Measurements from ENCODE around the gene DHRS4.

The DHRS4 gene

GRCh38 chr14:23953464-23954278 lies at the start of gene DHRS4:
Gene DHRS4 (plus strand): TSS chr14:23953770. CDS start chr14:23953789, 19 bp downstream.
- peak; percentile 84 for DNase-seq

- DNase-seq = no peak
These were observed 43.3 kb upstream of the DHRS4 start for GRCh38 chr14:23910101-23910875.

- DNase-seq = no peak
These were observed 42.7 kb upstream of the DHRS4 start for GRCh38 chr14:23910876-23911210.

GRCh38 chr14:23915559-23915958 lies 38.0 kb upstream of the DHRS4 start:
- DNase-seq = no peak

GRCh38 chr14:23916004-23916403 lies 37.6 kb upstream of the DHRS4 start:
- no peak for DNase-seq

GRCh38 chr14:23916446-23916845 lies 37.1 kb upstream of the DHRS4 start:
- DNase-seq = no peak

- DNase-seq = no peak
These were observed 31.0 kb upstream of the DHRS4 start for GRCh38 chr14:23922545-23922944.

GRCh38 chr14:23925523-23926075 lies 28.0 kb upstream of the DHRS4 start:
- DNase-seq = no peak

GRCh38 chr14:23926543-23926942 lies 27.0 kb upstream of the DHRS4 start:
- DNase-seq = no peak

- DNase-seq = no peak
These were observed 24.4 kb upstream of the DHRS4 start for GRCh38 chr14:23929136-23929535.

GRCh38 chr14:23929822-23930294 lies 23.7 kb upstream of the DHRS4 start:
- peak; percentile 57 for DNase-seq

- no peak for DNase-seq
These were observed 22.8 kb upstream of the DHRS4 start for GRCh38 chr14:23930742-23931141.

GRCh38 chr14:23931721-23932289 lies 21.8 kb upstream of the DHRS4 start:
- DNase-seq = no peak

- no peak for DNase-seq
These were observed 20.9 kb upstream of the DHRS4 start for GRCh38 chr14:23932639-23933038.

- no peak for DNase-seq
These were observed 20.3 kb upstream of the DHRS4 start for GRCh38 chr14:23933108-23933741.

- DNase-seq = no peak
These were observed 19.8 kb upstream of the DHRS4 start for GRCh38 chr14:23933742-23934128.

- no peak for DNase-seq
These were observed 18.4 kb upstream of the DHRS4 start for GRCh38 chr14:23935158-23935557.

GRCh38 chr14:23936084-23936829 lies 17.3 kb upstream of the DHRS4 start:
- DNase-seq = no peak

- DNase-seq = no peak
These were observed 16.4 kb upstream of the DHRS4 start for GRCh38 chr14:23937203-23937602.

- DNase-seq = no peak
These were observed 14.7 kb upstream of the DHRS4 start for GRCh38 chr14:23938823-23939222.

GRCh38 chr14:23939607-23940326 lies 13.8 kb upstream of the DHRS4 start:
- no peak for DNase-seq

- no peak for DNase-seq
These were observed 12.3 kb upstream of the DHRS4 start for GRCh38 chr14:23941230-23941629.

Data from NK-92 treated with Interleukin-12 subunit alpha and Interleukin-12 subunit beta, amount 100 ng/mL, for 24 hours (cell line).